ENCODE results near the gene MARCHF3. TPM values are rescaled to one million over a fixed set of nuclear protein-coding genes. Genes with fewer than 3 reads are reported as not detected.

Gene MARCHF3
- total RNA-seq, 3 donors from 2014 or later: 22.5 to 52.8 (median 34.5) TPM

DNA sequence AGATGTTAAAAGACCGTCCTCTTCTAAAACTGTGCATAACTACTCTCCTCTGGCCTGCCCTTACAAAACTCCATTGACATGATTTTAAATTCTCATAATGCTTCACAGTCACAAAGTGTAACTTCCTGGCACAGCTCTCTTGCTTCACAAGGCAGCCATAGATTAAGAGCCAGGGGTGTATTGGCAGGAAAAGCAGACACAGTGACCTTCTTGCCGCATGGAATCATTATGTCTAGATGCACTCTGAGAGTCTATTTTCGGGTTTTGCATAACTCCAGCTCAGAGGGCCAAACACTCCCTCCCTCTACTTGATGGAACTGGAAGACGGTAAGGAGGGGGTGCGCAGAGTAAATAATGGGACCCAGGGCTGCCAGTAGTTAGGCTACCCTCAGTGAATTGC, 110.1 kb downstream of the MARCHF3 start:
- TF ChIP-seq, protein P1, sequence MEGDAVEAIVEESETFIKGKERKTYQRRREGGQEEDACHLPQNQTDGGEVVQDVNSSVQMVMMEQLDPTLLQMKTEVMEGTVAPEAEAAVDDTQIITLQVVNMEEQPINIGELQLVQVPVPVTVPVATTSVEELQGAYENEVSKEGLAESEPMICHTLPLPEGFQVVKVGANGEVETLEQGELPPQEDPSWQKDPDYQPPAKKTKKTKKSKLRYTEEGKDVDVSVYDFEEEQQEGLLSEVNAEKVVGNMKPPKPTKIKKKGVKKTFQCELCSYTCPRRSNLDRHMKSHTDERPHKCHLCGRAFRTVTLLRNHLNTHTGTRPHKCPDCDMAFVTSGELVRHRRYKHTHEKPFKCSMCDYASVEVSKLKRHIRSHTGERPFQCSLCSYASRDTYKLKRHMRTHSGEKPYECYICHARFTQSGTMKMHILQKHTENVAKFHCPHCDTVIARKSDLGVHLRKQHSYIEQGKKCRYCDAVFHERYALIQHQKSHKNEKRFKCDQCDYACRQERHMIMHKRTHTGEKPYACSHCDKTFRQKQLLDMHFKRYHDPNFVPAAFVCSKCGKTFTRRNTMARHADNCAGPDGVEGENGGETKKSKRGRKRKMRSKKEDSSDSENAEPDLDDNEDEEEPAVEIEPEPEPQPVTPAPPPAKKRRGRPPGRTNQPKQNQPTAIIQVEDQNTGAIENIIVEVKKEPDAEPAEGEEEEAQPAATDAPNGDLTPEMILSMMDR (IDR thresholded peaks at IDR 0.05): no peak
- Histone ChIP-seq H3K9me3 (no peaks in the 10 kb centered on the region), H3K36me3 (ENCODE audit: low read depth) (no peaks in the 10 kb centered on the region), H3K4me1 (ENCODE audit: low read depth) (no peaks in the 10 kb centered on the region), H3K4me3 (no peak overlapping the region)
- DNase-seq (no peak), ATAC-seq (no peak)
- intact Hi-C loops (cut with DNase I, micrococcal nuclease): no loop called here

DNA sequence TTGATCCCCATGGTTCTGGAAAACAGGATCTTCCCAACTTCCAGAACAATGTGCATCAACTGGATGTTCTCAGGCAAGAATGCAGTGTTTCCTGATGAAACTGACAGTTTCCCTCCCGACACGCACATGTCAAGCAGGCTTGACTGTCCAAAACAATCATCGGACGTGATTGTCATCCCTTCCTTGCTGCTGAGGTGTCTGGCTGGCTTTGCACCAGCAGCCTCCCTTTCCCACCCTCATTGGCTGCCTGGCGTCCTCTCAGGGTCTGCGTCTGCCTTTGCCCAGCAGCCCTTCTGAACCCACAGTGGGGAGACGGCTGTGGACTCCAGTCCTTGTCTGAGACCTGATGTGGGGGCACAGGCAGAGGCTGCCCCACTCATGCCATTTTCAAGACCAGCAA, 110.8 kb downstream of the MARCHF3 start:
- no peak for ATAC-seq
- intact Hi-C loops (cut with DNase I, micrococcal nuclease): no loop called here

DNA sequence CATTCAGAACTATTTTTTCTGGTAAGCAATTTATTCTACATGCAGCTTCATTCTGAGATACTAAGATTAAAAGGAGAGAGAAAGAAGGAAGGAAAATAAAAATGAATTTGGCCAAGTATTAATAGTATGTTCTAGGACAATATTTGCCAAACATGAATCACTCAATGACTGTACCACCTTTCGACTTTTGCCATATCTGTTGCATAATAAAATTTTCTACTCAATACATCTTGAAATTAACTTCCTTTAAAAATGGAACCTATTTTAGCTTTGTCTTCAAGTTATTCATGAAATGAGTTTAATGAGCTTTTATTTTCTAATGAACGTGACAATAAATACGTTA, 111.8 kb downstream of the MARCHF3 start:
- no peaks in the 10 kb centered on the region for H3K4me1 ChIP-seq (ENCODE audit: low read depth)
- TF ChIP-seq, protein P1 (IDR thresholded peaks at IDR 0.05): no peak
- DNase-seq (no peak), ATAC-seq (no peak)
- H3K9me3 ChIP-seq: no peaks in the 10 kb centered on the region
- intact Hi-C loops (cut with DNase I, micrococcal nuclease): no loop called here
- no peak overlapping the region for H3K4me3 ChIP-seq
- H3K36me3 ChIP-seq (ENCODE audit: low read depth): no peaks in the 10 kb centered on the region

More for the DNA sequence above, 110.8 kb downstream of the MARCHF3 start:
- DNase-seq: no peak
- no peak overlapping the region for H3K4me3 ChIP-seq
- no peaks in the 10 kb centered on the region for H3K36me3 ChIP-seq (ENCODE audit: low read depth)
- no peaks in the 10 kb centered on the region for H3K9me3 ChIP-seq
- TF ChIP-seq, protein P1 (IDR thresholded peaks at IDR 0.05): no peak
- H3K4me1 ChIP-seq (ENCODE audit: low read depth): no peaks in the 10 kb centered on the region

DNA sequence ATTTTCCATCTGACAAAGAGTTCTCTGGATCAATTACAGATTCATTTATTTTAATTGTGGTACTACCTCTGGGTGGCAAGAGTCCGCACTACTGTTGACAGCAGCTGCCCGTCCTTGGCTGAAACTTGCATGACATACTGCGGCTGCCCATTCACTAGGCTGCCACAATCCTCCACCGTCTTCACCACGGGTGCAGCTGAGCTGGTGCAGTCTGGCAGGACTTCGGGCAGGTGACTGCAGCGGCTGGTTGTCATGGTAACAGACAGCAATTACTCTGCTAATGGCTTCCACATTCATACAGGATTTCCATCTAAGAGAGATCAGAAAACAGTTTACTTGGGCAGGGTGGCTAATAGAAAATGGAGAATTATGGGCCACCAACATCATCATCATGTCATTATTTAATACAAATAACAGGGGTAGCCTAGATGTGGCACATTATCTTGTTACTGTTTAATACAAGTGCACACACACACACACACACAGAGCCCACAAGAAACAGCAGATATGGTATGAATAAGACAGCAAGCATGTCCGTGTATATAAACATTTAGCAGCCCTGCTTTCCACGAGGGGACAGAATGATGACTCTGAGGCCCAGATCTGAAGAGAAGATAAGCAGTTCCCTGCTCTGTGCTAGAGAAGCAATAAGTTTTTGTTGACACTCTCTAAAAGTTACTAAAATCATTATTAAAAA, 112.3 kb downstream of the MARCHF3 start:
- Histone ChIP-seq H3K36me3 (ENCODE audit: low read depth) (peaks cover 3% of the 10 kb centered on the region), H3K4me3 (no peak overlapping the region), H3K4me1 (ENCODE audit: low read depth) (no peaks in the 10 kb centered on the region), H3K9me3 (no peaks in the 10 kb centered on the region)
- TF ChIP-seq, protein P1 (IDR thresholded peaks at IDR 0.05): no peak
- DNase-seq (no peak), ATAC-seq (no peak)
- intact Hi-C loops (cut with DNase I, micrococcal nuclease): no loop called here

DNA sequence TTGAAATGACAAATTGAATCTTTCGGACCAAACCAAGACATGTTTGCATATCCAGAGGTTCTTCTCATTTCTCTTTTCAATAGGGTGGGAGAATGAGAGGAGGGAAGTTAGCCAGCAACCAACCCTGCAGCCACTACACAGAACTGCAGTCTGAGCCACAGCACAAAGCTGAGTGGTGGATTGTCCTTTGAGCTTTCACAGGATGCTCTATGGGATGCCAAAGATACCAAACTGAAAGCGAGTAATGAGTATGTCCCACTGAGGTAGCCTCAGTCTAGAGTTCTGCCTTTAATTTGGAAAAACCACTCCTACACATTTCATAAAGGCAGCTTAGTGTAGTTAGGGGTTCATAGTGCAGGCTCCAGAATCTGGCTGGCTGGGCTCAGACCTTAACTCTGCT, 114.9 kb downstream of the MARCHF3 start:
- TF ChIP-seq, protein P1 (IDR thresholded peaks at IDR 0.05): no peak
- intact Hi-C loops (cut with DNase I, micrococcal nuclease): no loop called here
- H3K9me3 ChIP-seq: peaks cover 13% of the 10 kb centered on the region
- H3K4me3 ChIP-seq: no peak overlapping the region
- no peak for ATAC-seq
- H3K4me1 ChIP-seq (ENCODE audit: low read depth): no peaks in the 10 kb centered on the region
- peaks cover 3% of the 10 kb centered on the region for H3K36me3 ChIP-seq (ENCODE audit: low read depth)
- no peak for DNase-seq
